Stimulated activated CD4-positive, alpha-beta T cell treated with anti-CD3 and anti-CD28 coated beads, Interleukin-2, amount 100 ng/mL, for 4 hours (primary cell): Measurements from ENCODE around the gene DNAJB2.
"Not testable (repeated sequence)": the region's sequence is repeated elsewhere in the genome, so short reads cannot be mapped to it uniquely, and the experiment has no call there.

ENCODE experiments used
- DNase-seq: peaks from one replicate; pipeline ENCODE4 v3.0.0-alpha.2; 2020; ENCODE audit warnings: low read depth

The DNAJB2 gene

GRCh38 chr2:219302412-219302968 lies 23.3 kb downstream of the DNAJB2 start:
- no peak for DNase-seq

GRCh38 chr2:219304223-219304622 lies 25.1 kb downstream of the DNAJB2 start:
- no peak for DNase-seq

- DNase-seq = no peak
Observed at GRCh38 chr2:219306047-219306446, 26.9 kb downstream of the DNAJB2 start.

- peak; percentile 39 for DNase-seq
Observed at GRCh38 chr2:219308142-219309101, 29.3 kb downstream of the DNAJB2 start.

- no peak for DNase-seq
Observed at GRCh38 chr2:219309278-219309677, 30.1 kb downstream of the DNAJB2 start, which contains the start of gene PTPRN. TSS of gene PTPRN (minus strand) at chr2:219309401. CDS start at chr2:219309332, 69 bp downstream.

GRCh38 chr2:219312683-219313263 lies 33.6 kb downstream of the DNAJB2 start:
- not testable (repeated sequence) for DNase-seq

GRCh38 chr2:219314804-219315468 lies 35.8 kb downstream of the DNAJB2 start:
- no peak for DNase-seq

- no peak for DNase-seq
Observed at GRCh38 chr2:219323434-219323833, 44.3 kb downstream of the DNAJB2 start.

- no peak for DNase-seq
Observed at GRCh38 chr2:219325136-219325535, 46.0 kb downstream of the DNAJB2 start.

GRCh38 chr2:219325657-219326315 lies 46.6 kb downstream of the DNAJB2 start:
- no peak for DNase-seq

- no peak for DNase-seq
Observed at GRCh38 chr2:219327719-219328118, 48.6 kb downstream of the DNAJB2 start.

- no peak for DNase-seq
Observed at GRCh38 chr2:219331560-219332213, 52.5 kb downstream of the DNAJB2 start.

- no peak for DNase-seq
Observed at GRCh38 chr2:219332542-219332941, 53.4 kb downstream of the DNAJB2 start, which contains the start of gene RESP18. TSS of gene RESP18 (minus strand) at chr2:219332744.

- no peak for DNase-seq
Observed at GRCh38 chr2:219334076-219334475, 54.9 kb downstream of the DNAJB2 start.

- no peak for DNase-seq
Observed at GRCh38 chr2:219335373-219335786, 56.2 kb downstream of the DNAJB2 start.
